Fibroblast of pulmonary artery (primary cell): ENCODE data around the gene DNAJB8.
A peak's percentile ranks its signal among the peaks of the same experiment; 100 is the strongest.

Source experiments
- DNase-seq: peaks from one replicate; pipeline ENCODE4 v3.0.0-alpha.2; 2010; ENCODE audit warnings: low read depth
- H3K4me3 ChIP-seq: replicated peaks from 2 replicates; pipeline ENCODE4 v1.5.1; 2011; ENCODE audit warnings: low read depth, mild to moderate bottlenecking, control low read depth, low read length, moderate library complexity
- TF ChIP-seq, protein P1 (sequence below): IDR thresholded peaks from 2 replicates; pipeline ENCODE4 v1.5.1; 2011; ENCODE audit warnings: mild to moderate bottlenecking, control low read depth, low read length, inconsistent platforms; ENCODE audit errors: missing control alignments

DNAJB8 gene

GRCh38 chr3:128504533-128504915, 37.8 kb upstream of the DNAJB8 start:
- H3K4me3 ChIP-seq: no peak overlapping the region
- TF ChIP-seq, protein P1, sequence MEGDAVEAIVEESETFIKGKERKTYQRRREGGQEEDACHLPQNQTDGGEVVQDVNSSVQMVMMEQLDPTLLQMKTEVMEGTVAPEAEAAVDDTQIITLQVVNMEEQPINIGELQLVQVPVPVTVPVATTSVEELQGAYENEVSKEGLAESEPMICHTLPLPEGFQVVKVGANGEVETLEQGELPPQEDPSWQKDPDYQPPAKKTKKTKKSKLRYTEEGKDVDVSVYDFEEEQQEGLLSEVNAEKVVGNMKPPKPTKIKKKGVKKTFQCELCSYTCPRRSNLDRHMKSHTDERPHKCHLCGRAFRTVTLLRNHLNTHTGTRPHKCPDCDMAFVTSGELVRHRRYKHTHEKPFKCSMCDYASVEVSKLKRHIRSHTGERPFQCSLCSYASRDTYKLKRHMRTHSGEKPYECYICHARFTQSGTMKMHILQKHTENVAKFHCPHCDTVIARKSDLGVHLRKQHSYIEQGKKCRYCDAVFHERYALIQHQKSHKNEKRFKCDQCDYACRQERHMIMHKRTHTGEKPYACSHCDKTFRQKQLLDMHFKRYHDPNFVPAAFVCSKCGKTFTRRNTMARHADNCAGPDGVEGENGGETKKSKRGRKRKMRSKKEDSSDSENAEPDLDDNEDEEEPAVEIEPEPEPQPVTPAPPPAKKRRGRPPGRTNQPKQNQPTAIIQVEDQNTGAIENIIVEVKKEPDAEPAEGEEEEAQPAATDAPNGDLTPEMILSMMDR: no peak
- no peak for DNase-seq

GRCh38 chr3:128503751-128504532, 37.3 kb upstream of the DNAJB8 start:
- DNase-seq: no peak
- no peak overlapping the region for H3K4me3 ChIP-seq
- TF ChIP-seq, protein P1: no peak

DNA sequence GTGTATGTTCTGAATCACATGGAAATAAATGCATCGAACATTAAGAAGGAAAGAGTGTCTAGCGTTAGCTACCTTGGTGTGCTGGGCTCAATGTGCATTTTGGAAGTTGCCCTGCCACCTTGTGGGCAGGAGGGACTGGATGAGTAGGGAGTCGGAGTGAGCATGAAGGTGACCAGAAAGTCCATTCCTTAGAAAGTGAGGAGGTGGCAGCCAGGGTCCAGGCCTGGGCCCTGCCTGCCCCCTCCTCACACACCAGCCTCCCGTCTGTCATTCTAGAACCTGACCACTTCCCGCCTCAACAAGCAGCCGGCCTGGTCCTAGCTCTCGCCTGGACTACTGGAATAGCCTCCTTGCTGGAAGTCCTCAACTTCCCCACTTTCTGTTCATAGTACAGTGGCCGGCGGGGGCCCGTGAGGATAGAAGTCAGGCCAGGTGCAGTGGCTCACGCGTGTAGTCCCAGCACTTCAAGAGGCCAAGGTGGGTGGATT, 36.5 kb upstream of the DNAJB8 start:
- TF ChIP-seq, protein P1: peak; percentile 16
- no peak for DNase-seq
- no peak overlapping the region for H3K4me3 ChIP-seq

GRCh38 chr3:128502712-128503111, 36.0 kb upstream of the DNAJB8 start:
- no peak overlapping the region for H3K4me3 ChIP-seq

GRCh38 chr3:128501431-128501830, 34.7 kb upstream of the DNAJB8 start:
- TF ChIP-seq, protein P1: no peak
- DNase-seq: no peak
- H3K4me3 ChIP-seq: no peak overlapping the region

More at GRCh38 chr3:128502712-128503111, 36.0 kb upstream of the DNAJB8 start:
- no peak for DNase-seq
- TF ChIP-seq, protein P1: no peak

DNA sequence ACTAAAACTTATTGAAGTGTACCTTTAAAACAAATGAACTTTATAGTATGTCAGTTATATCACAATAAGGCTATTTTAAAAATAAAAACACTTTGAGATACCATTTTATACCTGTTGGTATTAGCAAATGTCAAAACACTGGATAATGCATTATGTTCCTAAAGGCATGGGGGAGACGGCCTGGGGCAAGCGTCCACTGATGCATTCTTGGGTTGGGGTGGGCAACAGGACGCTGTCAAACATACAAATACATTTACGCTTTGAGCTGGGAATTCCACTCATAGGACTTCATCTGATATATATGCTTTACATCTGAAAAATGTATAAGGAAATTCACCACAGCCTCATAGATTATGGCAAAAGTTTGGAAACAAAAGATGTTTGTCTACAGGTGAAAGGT, 33.9 kb upstream of the DNAJB8 start:
- H3K4me3 ChIP-seq: no peak overlapping the region
- no peak for DNase-seq
- TF ChIP-seq, protein P1: no peak

DNA sequence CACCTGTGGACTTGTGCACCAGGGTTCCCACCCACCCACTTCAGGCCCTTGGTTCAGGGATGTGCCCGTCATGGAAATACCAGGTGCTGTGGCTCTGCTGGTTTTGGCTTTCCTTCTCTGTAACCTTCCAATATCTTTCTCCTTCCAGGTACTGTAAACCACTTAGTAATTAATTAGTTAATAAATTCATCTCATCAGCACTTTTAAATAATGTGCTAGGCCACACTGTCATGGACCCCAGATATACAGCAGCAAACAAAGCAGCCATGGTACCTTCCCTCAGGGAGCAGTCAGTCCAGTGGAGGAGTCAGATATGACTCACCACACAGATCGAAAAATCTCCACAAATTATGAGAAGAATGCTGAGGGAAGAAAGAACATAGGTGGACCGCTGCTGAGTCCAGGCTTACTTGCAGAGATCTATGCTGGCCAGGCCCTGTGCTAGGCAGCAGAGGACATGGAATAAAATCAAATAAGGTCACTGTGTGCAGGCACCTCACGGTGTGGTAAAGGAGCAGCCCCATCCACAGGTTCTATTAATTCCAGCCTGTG, 33.1 kb upstream of the DNAJB8 start:
- TF ChIP-seq, protein P1: no peak
- H3K4me3 ChIP-seq: no peak overlapping the region
- peak; percentile 47 for DNase-seq
